BJ (cell line): ENCODE measurements around the gene DNM3. TPM values are rescaled to one million over a fixed set of nuclear protein-coding genes. Genes with fewer than 3 reads are reported as not detected.

Experiments used
- CTCF ChIA-PET: fragments of 350-600 bp; formaldehyde crosslinking; extraction: SDS; loops from one replicate; lab custom pipeline; 2021; ENCODE audit warnings: antibody characterized with exemption, inconsistent platforms; lab: Yijun Ruan, JAX
- POLR2A ChIA-PET: fragments of 300-600 bp; sonication (Branson Sonifier 250); formaldehyde crosslinking; extraction: SDS; loops from one replicate; lab custom pipeline; 2021; ENCODE audit warnings: antibody characterized with exemption; lab: Charles Lee
- DNase-seq: peaks from one replicate; pipeline ENCODE4 v3.0.0-alpha.2; 2011; ENCODE audit warnings: low read depth
- H3K27me3 ChIP-seq: 2 replicates; pipeline ENCODE4 v1.6.0; 2011; ENCODE audit warnings: low read length; ENCODE audit not compliant: control insufficient read depth, insufficient read depth
- H3K36me3 ChIP-seq: 2 replicates; pipeline ENCODE4 v1.5.1; 2011; ENCODE audit warnings: low read length; ENCODE audit not compliant: control insufficient read depth, insufficient read depth
- H3K4me3 ChIP-seq: 2 replicates; pipeline ENCODE4 v1.5.1; 2011; ENCODE audit warnings: low read depth, mild to moderate bottlenecking, control low read depth, low read length
- polyA plus RNA-seq: library from polyadenylated mRNA; depleted of rRNA; stranded (reverse); fragments of >200 nt; gene quantifications from 2 replicates; pipeline ENCODE4 v1.2.3, GENCODE V29; 2011
- TF ChIP-seq, protein P1 (sequence below): IDR thresholded peaks from 2 replicates; pipeline ENCODE4 v1.5.1; 2011; ENCODE audit warnings: low read depth, mild to moderate bottlenecking, control low read depth, inconsistent platforms, low read length, moderate library complexity; ENCODE audit not compliant: insufficient read depth

DNM3 gene
- polyA plus RNA-seq, 1 experiment = 0.26 TPM

DNA sequence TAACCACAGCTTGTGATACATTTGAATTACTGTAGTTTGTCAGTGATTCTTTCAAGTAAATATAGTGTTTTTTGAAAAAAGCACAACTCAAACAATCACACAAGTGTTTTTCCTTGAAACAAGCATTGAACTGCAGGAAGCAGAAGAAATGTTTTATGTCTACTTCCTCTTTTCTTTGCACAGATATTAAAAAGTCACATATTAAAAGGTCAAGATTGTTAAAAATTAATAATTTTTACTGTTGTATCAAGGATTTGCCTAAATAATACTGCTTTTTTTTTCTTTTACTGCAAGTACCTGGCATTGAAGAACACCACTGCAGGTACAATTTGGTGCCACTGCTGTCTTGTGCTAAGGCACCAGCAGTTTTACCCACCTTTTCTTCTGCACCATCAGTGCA lies 365.0 kb downstream of the DNM3 start:
- ChIA-PET CTCF (interaction anchor here (1.0 kb wide), 1 partner anchor 23 kb away, joined by 3 read pairs; no protein-coding TSS in a partner anchor), POLR2A (no interaction called here)
- Histone ChIP-seq H3K36me3 (no peaks in the 10 kb centered on the region), H3K27me3 (no peaks in the 10 kb centered on the region), H3K4me3 (no peak overlapping the region)
- DNase-seq = no peak
- TF ChIP-seq, protein P1, sequence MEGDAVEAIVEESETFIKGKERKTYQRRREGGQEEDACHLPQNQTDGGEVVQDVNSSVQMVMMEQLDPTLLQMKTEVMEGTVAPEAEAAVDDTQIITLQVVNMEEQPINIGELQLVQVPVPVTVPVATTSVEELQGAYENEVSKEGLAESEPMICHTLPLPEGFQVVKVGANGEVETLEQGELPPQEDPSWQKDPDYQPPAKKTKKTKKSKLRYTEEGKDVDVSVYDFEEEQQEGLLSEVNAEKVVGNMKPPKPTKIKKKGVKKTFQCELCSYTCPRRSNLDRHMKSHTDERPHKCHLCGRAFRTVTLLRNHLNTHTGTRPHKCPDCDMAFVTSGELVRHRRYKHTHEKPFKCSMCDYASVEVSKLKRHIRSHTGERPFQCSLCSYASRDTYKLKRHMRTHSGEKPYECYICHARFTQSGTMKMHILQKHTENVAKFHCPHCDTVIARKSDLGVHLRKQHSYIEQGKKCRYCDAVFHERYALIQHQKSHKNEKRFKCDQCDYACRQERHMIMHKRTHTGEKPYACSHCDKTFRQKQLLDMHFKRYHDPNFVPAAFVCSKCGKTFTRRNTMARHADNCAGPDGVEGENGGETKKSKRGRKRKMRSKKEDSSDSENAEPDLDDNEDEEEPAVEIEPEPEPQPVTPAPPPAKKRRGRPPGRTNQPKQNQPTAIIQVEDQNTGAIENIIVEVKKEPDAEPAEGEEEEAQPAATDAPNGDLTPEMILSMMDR = no peak

DNA sequence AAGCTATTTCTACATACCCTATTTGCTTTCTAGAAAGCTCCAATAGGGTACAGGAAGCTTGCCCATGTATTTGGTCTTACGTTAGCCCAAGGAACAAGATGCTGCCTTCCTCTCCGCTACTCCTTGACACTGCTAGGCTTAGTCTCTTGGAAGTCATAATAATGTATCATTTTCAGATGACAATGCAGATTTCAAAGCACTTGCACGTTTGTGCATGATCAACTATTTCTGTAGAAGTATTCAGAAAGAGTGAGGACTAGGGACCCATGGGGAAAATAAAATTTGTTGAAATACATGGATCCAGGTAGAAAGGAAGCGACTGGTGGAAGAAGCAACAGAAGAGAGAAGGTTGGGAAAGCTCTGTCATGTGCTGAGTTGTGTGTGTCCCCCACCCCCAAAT lies 367.3 kb downstream of the DNM3 start:
- TF ChIP-seq, protein P1 = no peak
- Histone ChIP-seq H3K36me3 (no peaks in the 10 kb centered on the region), H3K4me3 (no peak overlapping the region), H3K27me3 (no peaks in the 10 kb centered on the region)
- POLR2A ChIA-PET = no interaction called here
- DNase-seq = no peak
- CTCF ChIA-PET = no interaction called here

DNA sequence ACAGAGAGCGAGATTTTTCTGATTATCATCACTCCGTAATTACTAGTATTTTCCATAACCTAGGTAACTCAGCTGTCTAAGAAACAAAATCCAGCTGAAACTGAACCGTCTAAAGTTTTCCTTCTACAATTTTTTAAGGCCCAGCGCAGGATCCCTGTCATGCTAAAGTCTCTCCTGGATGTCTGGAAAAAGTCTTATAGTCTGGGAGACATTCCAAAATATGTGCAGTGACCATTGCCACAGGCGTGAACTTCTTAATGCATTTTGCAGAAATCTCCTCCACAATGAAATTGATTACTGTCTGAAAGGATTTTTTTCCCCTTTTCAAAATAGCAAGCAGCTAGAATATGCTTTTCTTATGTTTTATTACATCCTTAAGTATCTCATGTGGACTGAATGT lies 369.9 kb downstream of the DNM3 start:
- H3K27me3 ChIP-seq = no peaks in the 10 kb centered on the region
- TF ChIP-seq, protein P1 = no peak
- POLR2A ChIA-PET = no interaction called here
- H3K36me3 ChIP-seq = no peaks in the 10 kb centered on the region
- DNase-seq = no peak
- CTCF ChIA-PET = no interaction called here
- H3K4me3 ChIP-seq = no peak overlapping the region

DNA sequence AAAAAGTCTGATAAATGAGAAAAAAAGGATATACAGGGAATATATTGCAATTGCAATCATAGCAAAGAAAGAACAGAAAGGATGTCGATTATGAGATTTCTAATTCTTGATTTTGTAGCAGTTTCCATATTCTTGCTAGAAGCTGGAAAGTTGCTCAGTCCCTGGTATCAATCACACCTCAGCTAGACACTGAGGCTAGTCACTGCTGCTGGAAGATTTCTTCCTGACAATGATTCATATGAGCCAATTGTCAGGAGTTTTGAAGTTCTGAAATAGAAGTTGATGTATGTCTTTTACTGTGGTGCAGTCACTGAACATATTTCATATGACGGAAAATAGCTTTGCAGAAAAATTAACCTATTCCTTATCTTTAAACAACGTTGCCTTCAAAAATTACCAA lies 370.8 kb downstream of the DNM3 start:
- Histone ChIP-seq H3K27me3 (no peaks in the 10 kb centered on the region), H3K36me3 (no peaks in the 10 kb centered on the region), H3K4me3 (no peak overlapping the region)
- ChIA-PET CTCF (no interaction called here), POLR2A (no interaction called here)
- DNase-seq = no peak
- TF ChIP-seq, protein P1 = no peak

DNA sequence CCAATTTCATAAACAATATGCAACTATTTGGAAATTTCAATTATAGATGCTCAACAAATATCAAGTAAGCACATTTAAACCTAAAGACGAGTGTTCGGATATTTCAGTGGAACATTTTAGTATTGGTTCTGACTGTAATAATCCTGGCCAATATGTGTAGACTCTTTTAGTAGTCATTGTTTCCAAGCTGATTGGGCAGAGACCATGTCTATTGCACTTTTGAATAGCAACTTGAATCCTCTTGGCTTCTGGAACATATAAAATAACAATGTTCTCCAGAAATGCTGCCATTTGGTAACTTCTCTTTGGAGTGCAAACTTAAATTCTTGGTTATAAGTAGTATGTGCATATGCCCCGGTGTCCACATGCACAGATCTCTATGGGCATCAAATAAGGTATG lies 373.7 kb downstream of the DNM3 start:
- no peaks in the 10 kb centered on the region for H3K36me3 ChIP-seq
- CTCF ChIA-PET = no interaction called here
- H3K27me3 ChIP-seq = no peaks in the 10 kb centered on the region
- H3K4me3 ChIP-seq = no peak overlapping the region
- TF ChIP-seq, protein P1 = no peak
- DNase-seq = no peak
- POLR2A ChIA-PET = no interaction called here
